Fibroblast of skin of right biceps (primary cell): ENCODE measurements around the gene GGT6.

Source experiments
- DNase-seq: peaks from one replicate; pipeline ENCODE4 v3.0.0-alpha.2; 2013

GGT6 gene

GRCh38 chr17:4519361-4519788 lies 41.0 kb downstream of the GGT6 start:
- DNase-seq = no peak

GRCh38 chr17:4518901-4519300 lies 41.5 kb downstream of the GGT6 start:
- DNase-seq = no peak

- DNase-seq = no peak
These were observed 43.6 kb downstream of the GGT6 start for GRCh38 chr17:4516735-4517134.

GRCh38 chr17:4515501-4515900 lies 44.9 kb downstream of the GGT6 start:
- DNase-seq = no peak

GRCh38 chr17:4514779-4515178 lies 45.6 kb downstream of the GGT6 start:
- DNase-seq = no peak

GRCh38 chr17:4514206-4514605 lies 46.2 kb downstream of the GGT6 start:
- DNase-seq = no peak

- no peak for DNase-seq
These were observed 47.0 kb downstream of the GGT6 start for GRCh38 chr17:4513113-4514032.

- DNase-seq = no peak
These were observed 47.9 kb downstream of the GGT6 start for GRCh38 chr17:4512156-4513112.

- no peak for DNase-seq
These were observed 49.0 kb downstream of the GGT6 start for GRCh38 chr17:4511199-4511932.

- no peak for DNase-seq
These were observed 49.8 kb downstream of the GGT6 start for GRCh38 chr17:4510618-4510941.

- no peak for DNase-seq
These were observed 50.3 kb downstream of the GGT6 start for GRCh38 chr17:4509923-4510617.

GRCh38 chr17:4509401-4509800 lies 51.0 kb downstream of the GGT6 start:
- no peak for DNase-seq

- no peak for DNase-seq
These were observed 52.2 kb downstream of the GGT6 start for GRCh38 chr17:4508207-4508606.

- DNase-seq = no peak
These were observed 52.8 kb downstream of the GGT6 start for GRCh38 chr17:4507361-4508111.
